ENCODE measurements around the gene KMT2D. TPM values are rescaled to one million over a fixed set of nuclear protein-coding genes. Genes with fewer than 3 reads are reported as not detected.

The KMT2D gene
- total RNA-seq, 1 donor from 2014 or later: 19.0 TPM

GRCh38 chr12:49019120-49019430, 41.5 kb downstream of the KMT2D start:
- peaks cover 4% of the 10 kb centered on the region for H4K20me1 ChIP-seq (ENCODE audit: low read depth)
- Mint-ChIP-seq H3K9me3 (no peaks in the 10 kb centered on the region), H3K27ac (peak overlapping the region; percentile 94), H3K36me3 (peaks cover 16% of the 10 kb centered on the region), H3K27me3 (ENCODE audit: insufficient read depth, low read depth) (peaks cover 2% of the 10 kb centered on the region), H3K4me1 (peaks cover 19% of the 10 kb centered on the region), H3K4me3 (peak overlapping the region; percentile 95)
- H3K36me3 ChIP-seq: no peaks in the 10 kb centered on the region
- TF ChIP-seq EZH2phosphoT487 (IDR thresholded peaks at IDR 0.05) (no peak), EZH2 (IDR thresholded peaks at IDR 0.05) (no peak)
- TF ChIP-seq, protein P1, sequence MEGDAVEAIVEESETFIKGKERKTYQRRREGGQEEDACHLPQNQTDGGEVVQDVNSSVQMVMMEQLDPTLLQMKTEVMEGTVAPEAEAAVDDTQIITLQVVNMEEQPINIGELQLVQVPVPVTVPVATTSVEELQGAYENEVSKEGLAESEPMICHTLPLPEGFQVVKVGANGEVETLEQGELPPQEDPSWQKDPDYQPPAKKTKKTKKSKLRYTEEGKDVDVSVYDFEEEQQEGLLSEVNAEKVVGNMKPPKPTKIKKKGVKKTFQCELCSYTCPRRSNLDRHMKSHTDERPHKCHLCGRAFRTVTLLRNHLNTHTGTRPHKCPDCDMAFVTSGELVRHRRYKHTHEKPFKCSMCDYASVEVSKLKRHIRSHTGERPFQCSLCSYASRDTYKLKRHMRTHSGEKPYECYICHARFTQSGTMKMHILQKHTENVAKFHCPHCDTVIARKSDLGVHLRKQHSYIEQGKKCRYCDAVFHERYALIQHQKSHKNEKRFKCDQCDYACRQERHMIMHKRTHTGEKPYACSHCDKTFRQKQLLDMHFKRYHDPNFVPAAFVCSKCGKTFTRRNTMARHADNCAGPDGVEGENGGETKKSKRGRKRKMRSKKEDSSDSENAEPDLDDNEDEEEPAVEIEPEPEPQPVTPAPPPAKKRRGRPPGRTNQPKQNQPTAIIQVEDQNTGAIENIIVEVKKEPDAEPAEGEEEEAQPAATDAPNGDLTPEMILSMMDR (IDR thresholded peaks at IDR 0.05): no peak
- H3K4me1 ChIP-seq: peaks cover 3% of the 10 kb centered on the region
- peak overlapping the region; percentile 64 for H3K9ac ChIP-seq
- peak overlapping the region; percentile 91 for H3K4me2 ChIP-seq
- no peak for DNase-seq (ENCODE audit: low spot score)
- no peaks in the 10 kb centered on the region for H3K79me2 ChIP-seq (ENCODE audit: low read depth)
- H3K27me3 ChIP-seq: no peaks in the 10 kb centered on the region
- peaks cover 30% of the 10 kb centered on the region for H3F3A ChIP-seq (ENCODE audit: low read depth)
- no peaks in the 10 kb centered on the region for H3K9me3 ChIP-seq (ENCODE audit: low read depth)
- peak overlapping the region; percentile 93 for H3K27ac ChIP-seq
- peak overlapping the region; percentile 80 for H3K4me3 ChIP-seq
- peak overlapping the region; percentile 83 for H2AFZ ChIP-seq (replicated peaks)

- H3K9me3 ChIP-seq (ENCODE audit: low read depth): no peaks in the 10 kb centered on the region
- no peaks in the 10 kb centered on the region for H3K36me3 ChIP-seq
- peak within 1 kb of the TSS; percentile 93 for H3K27ac ChIP-seq
- Mint-ChIP-seq H3K4me3 (peak within 1 kb of the TSS; percentile 95), H3K27ac (peak within 1 kb of the TSS; percentile 94), H3K27me3 (ENCODE audit: insufficient read depth, low read depth) (peaks cover 3% of the 10 kb centered on the region), H3K9me3 (no peaks in the 10 kb centered on the region), H3K36me3 (peaks cover 15% of the 10 kb centered on the region), H3K4me1 (peaks cover 19% of the 10 kb centered on the region)
- TF ChIP-seq, protein P1 (IDR thresholded peaks at IDR 0.05): peak; percentile 66
- no peak for TF ChIP-seq EZH2 (IDR thresholded peaks at IDR 0.05)
- TF ChIP-seq EZH2phosphoT487 (IDR thresholded peaks at IDR 0.05): peak; percentile 50
- H4K20me1 ChIP-seq (ENCODE audit: low read depth): peaks cover 4% of the 10 kb centered on the region
- no peaks in the 10 kb centered on the region for H3K27me3 ChIP-seq
- peak within 1 kb of the TSS; percentile 91 for H3K4me2 ChIP-seq
- peak within 1 kb of the TSS; percentile 83 for H2AFZ ChIP-seq (replicated peaks)
- peak within 1 kb of the TSS; percentile 69 for H3K9ac ChIP-seq
- H3K4me1 ChIP-seq: peaks cover 3% of the 10 kb centered on the region
- peak within 1 kb of the TSS; percentile 80 for H3K4me3 ChIP-seq
- peak; percentile 99 for DNase-seq (ENCODE audit: low spot score)
- H3F3A ChIP-seq (ENCODE audit: low read depth): peaks cover 30% of the 10 kb centered on the region
- no peaks in the 10 kb centered on the region for H3K79me2 ChIP-seq (ENCODE audit: low read depth)
Observed at GRCh38 chr12:49018261-49019119, 42.1 kb downstream of the KMT2D start, which contains the start of gene PRKAG1. Gene PRKAG1, minus strand, starts transcription at chr12:49018776. Its CDS starts 36 bp downstream, at chr12:49018740.

- Mint-ChIP-seq H3K9me3 (no peaks in the 10 kb centered on the region), H3K36me3 (peaks cover 13% of the 10 kb centered on the region), H3K4me1 (peaks cover 19% of the 10 kb centered on the region), H3K27me3 (ENCODE audit: insufficient read depth, low read depth) (peaks cover 3% of the 10 kb centered on the region), H3K27ac (peak overlapping the region; percentile 74), H3K4me3 (peak overlapping the region; percentile 95)
- Histone ChIP-seq H3F3A (ENCODE audit: low read depth) (peaks cover 30% of the 10 kb centered on the region), H2AFZ (replicated peaks) (peak overlapping the region; percentile 70), H3K36me3 (no peaks in the 10 kb centered on the region), H3K4me1 (peaks cover 3% of the 10 kb centered on the region), H4K20me1 (ENCODE audit: low read depth) (peaks cover 4% of the 10 kb centered on the region), H3K27ac (peak overlapping the region; percentile 93), H3K4me2 (peak overlapping the region; percentile 91), H3K9ac (peak overlapping the region; percentile 69), H3K9me3 (ENCODE audit: low read depth) (no peaks in the 10 kb centered on the region), H3K27me3 (no peaks in the 10 kb centered on the region), H3K79me2 (ENCODE audit: low read depth) (no peaks in the 10 kb centered on the region), H3K4me3 (peak overlapping the region; percentile 80)
- DNase-seq (ENCODE audit: low spot score): no peak
- TF ChIP-seq, protein P1 (IDR thresholded peaks at IDR 0.05): no peak
- TF ChIP-seq EZH2phosphoT487 (IDR thresholded peaks at IDR 0.05) (no peak), EZH2 (IDR thresholded peaks at IDR 0.05) (no peak)
Observed at GRCh38 chr12:49017891-49018260, 42.7 kb downstream of the KMT2D start.
